ENCODE results near the gene KIRREL3. TPM values are rescaled to one million over a fixed set of nuclear protein-coding genes. Genes with fewer than 3 reads are reported as not detected.
A peak's percentile ranks its signal among the peaks of the same experiment; 100 is the strongest.

KIRREL3 gene
- total and polyA plus RNA-seq, 2 of the 4 experiments (the other 2 are of a cell fraction) = 10.9 to 15.9 TPM

DNA sequence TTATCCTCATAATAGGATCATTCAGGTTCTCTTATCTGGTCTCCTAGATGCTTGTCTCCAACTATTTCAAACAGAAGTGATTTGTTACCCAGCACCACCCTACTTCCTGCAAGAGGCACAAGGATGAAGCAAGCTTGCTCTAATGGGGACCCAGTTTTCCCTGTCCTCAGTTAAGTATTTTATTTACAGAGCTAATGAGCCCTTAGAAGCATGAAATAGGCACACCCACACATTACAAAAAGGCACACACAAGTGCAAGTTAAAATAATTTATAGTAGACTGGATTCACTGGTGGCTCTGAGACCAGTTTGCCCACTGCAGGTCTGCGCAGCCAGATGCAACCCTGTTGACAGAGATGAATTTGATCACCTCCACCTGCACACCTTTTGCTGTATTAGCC lies 167.5 kb downstream of the KIRREL3 start:
- Histone ChIP-seq H3K56ac (ENCODE audit: extremely low read depth, insufficient read depth, low read length) (no peak overlapping the region), H3K4me1 (ENCODE audit: control insufficient read depth, insufficient read depth, low read length) (peaks cover 14% of the 10 kb centered on the region), H3K27me3 (ENCODE audit: control insufficient read depth, insufficient read depth, low read length) (no peaks in the 10 kb centered on the region), H3K4me2 (ENCODE audit: low read depth, low read length) (no peak overlapping the region), H3K18ac (ENCODE audit: low read depth, low read length) (no peak overlapping the region), H2AFZ (replicated peaks; ENCODE audit: low read length, poor library complexity) (no peak overlapping the region), H2BK120ac (ENCODE audit: low read depth, low read length) (0 out of 2 replicates have a peak overlapping the region, but pooled peaks have one; percentile 3), H3K9me1 (ENCODE audit: insufficient read depth, low read length) (peaks cover 15% of the 10 kb centered on the region), H2AK5ac (ENCODE audit: low read depth, low read length) (no peak overlapping the region), H3K9ac (ENCODE audit: low read depth, low read length) (no peak overlapping the region), H4K20me1 (ENCODE audit: insufficient read depth, low read length) (no peaks in the 10 kb centered on the region), H3K27ac (ENCODE audit: insufficient read depth, low read length) (no peak overlapping the region), H2AK9ac (replicated peaks; ENCODE audit: low read depth, low read length, poor library complexity) (no peak overlapping the region), H2BK5ac (ENCODE audit: low read depth, low read length, poor library complexity, severe bottlenecking) (no peak overlapping the region), H2BK20ac (ENCODE audit: low read depth, low read length) (no peak overlapping the region), H3K4me3 (ENCODE audit: insufficient read depth, low read depth, low read length) (no peak overlapping the region), H3K23ac (ENCODE audit: low read depth, low read length) (no peak overlapping the region), H3K36me3 (ENCODE audit: control insufficient read depth, insufficient read depth, low read length) (no peaks in the 10 kb centered on the region), H3K79me1 (ENCODE audit: low read depth in 1 of 2, low read length in 2 of 2) (peaks cover 18 to 37% of the 10 kb centered on the region in 2 experiments; a peak in 3 of 4 replicates), H3K9me3 (ENCODE audit: control insufficient read depth, insufficient read depth, low read length) (no peaks in the 10 kb centered on the region), H3K4ac (ENCODE audit: low read depth, low read length) (no peak overlapping the region; the same call in 1 of the 2 replicates), H3K14ac (replicated peaks; ENCODE audit: low read depth, low read length) (no peak overlapping the region), H4K91ac (ENCODE audit: insufficient read depth, low read depth, low read length) (no peak overlapping the region), H2BK15ac (ENCODE audit: low read depth, low read length) (no peak overlapping the region), H4K5ac (ENCODE audit: low read depth, low read length) (no peak overlapping the region), H4K8ac (ENCODE audit: low read depth in 2 of 2, low read length in 2 of 2) (no peak overlapping the region)
- ChIA-PET CTCF (no interaction called here), POLR2A (ENCODE audit: unreplicated experiment) (no interaction called here)
- TF ChIP-seq RFX5 (IDR thresholded peaks at IDR 0.05; ENCODE audit: low read depth, low read length) (no peak), RCOR1 (IDR thresholded peaks at IDR 0.05; ENCODE audit: insufficient replicate concordance, low read length) (no peak), FOS (IDR thresholded peaks at IDR 0.05; ENCODE audit: low read depth, low read length) (no peak), BHLHE40 (IDR thresholded peaks at IDR 0.05; ENCODE audit: low read depth, low read length) (no peak), CHD1 (IDR thresholded peaks at IDR 0.05; ENCODE audit: low read depth, low read length) (no peak), MXI1 (IDR thresholded peaks at IDR 0.05; ENCODE audit: borderline replicate concordance, low read depth, low read length) (no peak), POLR2A (IDR thresholded peaks at IDR 0.05; ENCODE audit: low read depth, low read length) (no peak), CEBPB (IDR thresholded peaks at IDR 0.05; ENCODE audit: low read depth, low read length) (no peak), SMC3 (IDR thresholded peaks at IDR 0.05; ENCODE audit: low read depth, low read length) (no peak), MAZ (IDR thresholded peaks at IDR 0.05; ENCODE audit: borderline replicate concordance, low read depth, low read length) (no peak), NFE2L2 (IDR thresholded peaks at IDR 0.05; ENCODE audit: low read depth, low read length) (no peak), MAFK (IDR thresholded peaks at IDR 0.05; ENCODE audit: low read depth, low read length) (no peak), RAD21 (IDR thresholded peaks at IDR 0.05; ENCODE audit: low read length) (no peak)
- TF ChIP-seq, protein P1, sequence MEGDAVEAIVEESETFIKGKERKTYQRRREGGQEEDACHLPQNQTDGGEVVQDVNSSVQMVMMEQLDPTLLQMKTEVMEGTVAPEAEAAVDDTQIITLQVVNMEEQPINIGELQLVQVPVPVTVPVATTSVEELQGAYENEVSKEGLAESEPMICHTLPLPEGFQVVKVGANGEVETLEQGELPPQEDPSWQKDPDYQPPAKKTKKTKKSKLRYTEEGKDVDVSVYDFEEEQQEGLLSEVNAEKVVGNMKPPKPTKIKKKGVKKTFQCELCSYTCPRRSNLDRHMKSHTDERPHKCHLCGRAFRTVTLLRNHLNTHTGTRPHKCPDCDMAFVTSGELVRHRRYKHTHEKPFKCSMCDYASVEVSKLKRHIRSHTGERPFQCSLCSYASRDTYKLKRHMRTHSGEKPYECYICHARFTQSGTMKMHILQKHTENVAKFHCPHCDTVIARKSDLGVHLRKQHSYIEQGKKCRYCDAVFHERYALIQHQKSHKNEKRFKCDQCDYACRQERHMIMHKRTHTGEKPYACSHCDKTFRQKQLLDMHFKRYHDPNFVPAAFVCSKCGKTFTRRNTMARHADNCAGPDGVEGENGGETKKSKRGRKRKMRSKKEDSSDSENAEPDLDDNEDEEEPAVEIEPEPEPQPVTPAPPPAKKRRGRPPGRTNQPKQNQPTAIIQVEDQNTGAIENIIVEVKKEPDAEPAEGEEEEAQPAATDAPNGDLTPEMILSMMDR (conservative IDR thresholded peaks at IDR 0.05; ENCODE audit: low read depth, low read length) = no peak
- TF ChIP-seq, protein P2, sequence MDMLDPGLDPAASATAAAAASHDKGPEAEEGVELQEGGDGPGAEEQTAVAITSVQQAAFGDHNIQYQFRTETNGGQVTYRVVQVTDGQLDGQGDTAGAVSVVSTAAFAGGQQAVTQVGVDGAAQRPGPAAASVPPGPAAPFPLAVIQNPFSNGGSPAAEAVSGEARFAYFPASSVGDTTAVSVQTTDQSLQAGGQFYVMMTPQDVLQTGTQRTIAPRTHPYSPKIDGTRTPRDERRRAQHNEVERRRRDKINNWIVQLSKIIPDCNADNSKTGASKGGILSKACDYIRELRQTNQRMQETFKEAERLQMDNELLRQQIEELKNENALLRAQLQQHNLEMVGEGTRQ (IDR thresholded peaks at IDR 0.05; ENCODE audit: low read depth, low read length) = no peak
- TF ChIP-seq, protein P3, sequence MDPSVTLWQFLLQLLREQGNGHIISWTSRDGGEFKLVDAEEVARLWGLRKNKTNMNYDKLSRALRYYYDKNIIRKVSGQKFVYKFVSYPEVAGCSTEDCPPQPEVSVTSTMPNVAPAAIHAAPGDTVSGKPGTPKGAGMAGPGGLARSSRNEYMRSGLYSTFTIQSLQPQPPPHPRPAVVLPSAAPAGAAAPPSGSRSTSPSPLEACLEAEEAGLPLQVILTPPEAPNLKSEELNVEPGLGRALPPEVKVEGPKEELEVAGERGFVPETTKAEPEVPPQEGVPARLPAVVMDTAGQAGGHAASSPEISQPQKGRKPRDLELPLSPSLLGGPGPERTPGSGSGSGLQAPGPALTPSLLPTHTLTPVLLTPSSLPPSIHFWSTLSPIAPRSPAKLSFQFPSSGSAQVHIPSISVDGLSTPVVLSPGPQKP (IDR thresholded peaks at IDR 0.05; ENCODE audit: borderline replicate concordance, low read depth, low read length) = no peak
- BruUV-seq (replicated peaks) = no TSS peak
- no CpG with 5 or more reads among the region's 1 CpG for WGBS, 2 experiments (ENCODE audit: extremely low coverage in 2 of 2, insufficient read length in 1 of 2)
- no peak for DNase-seq
- intact Hi-C loops (cut with micrococcal nuclease) (no loop called here), dilution Hi-C loops (cut with HindIII; ENCODE audit: low sequenced_read_pairs, unreplicated experiment) (no loop called here), in situ Hi-C loops (cut with MboI; ENCODE audit: low sequenced_read_pairs) (no loop called here)
- no peak for ATAC-seq (ENCODE audit: low read depth)

All from IMR-90 (cell line).